Activated CD8-positive, alpha-beta T cell treated with anti-CD3 and anti-CD28 coated beads for 36 hours (primary cell): Measurements from ENCODE around the gene NAT9. TPM values are rescaled to one million over a fixed set of nuclear protein-coding genes. Genes with fewer than 3 reads are reported as not detected.

ENCODE experiments used
- ATAC-seq: fragments of 200-7000 bp; cut with Tn5 transposase; one replicate; pipeline ENCODE4 v1.10.0; 2021; ENCODE audit warnings: mild to moderate bottlenecking, moderate library complexity
- CTCF ChIA-PET: fragments of 350-600 bp; sonication (Branson Sonifier 250); formaldehyde crosslinking; loops from one replicate; lab custom pipeline; 2021; ENCODE audit warnings: antibody characterized with exemption; lab: Charles Lee
- POLR2A ChIA-PET: fragments of 350-600 bp; sonication (Branson Sonifier 250); formaldehyde crosslinking; loops from one replicate; lab custom pipeline; 2021; ENCODE audit warnings: antibody characterized with exemption; lab: Charles Lee
- DNase-seq: peaks from one replicate; pipeline ENCODE4 v3.0.0-alpha.2; 2020
- H3K27ac Mint-ChIP-seq: one replicate; pipeline ENCODE4 v1.8.0; 2021; ENCODE audit warnings: mild to moderate bottlenecking, mixed read lengths
- H3K27me3 Mint-ChIP-seq: one replicate; pipeline ENCODE4 v1.8.0; 2021; ENCODE audit warnings: mixed read lengths
- H3K36me3 Mint-ChIP-seq: one replicate; pipeline ENCODE4 v1.8.0; 2021; ENCODE audit warnings: low read depth, mixed read lengths
- H3K4me1 Mint-ChIP-seq: one replicate; pipeline ENCODE4 v1.8.0; 2021; ENCODE audit warnings: low read depth, mixed read lengths
- H3K4me3 Mint-ChIP-seq: one replicate; pipeline ENCODE4 v1.8.0; 2021; ENCODE audit warnings: mild to moderate bottlenecking, moderate library complexity, mixed read lengths
- H3K9me3 Mint-ChIP-seq: one replicate; pipeline ENCODE4 v1.8.0; 2021; ENCODE audit warnings: mixed read lengths
- CTCF ChIP-seq: fragments of 200-600 bp; IDR thresholded peaks from one replicate; pipeline ENCODE4 v1.8.0; 2022; ENCODE audit warnings: antibody characterized with exemption, mild to moderate bottlenecking
- intact Hi-C: fragments of 100-400 bp; cut with micrococcal nuclease; formaldehyde crosslinking; loops from one replicate; pipeline ENCODE4 v1.10.0; 2022
- total RNA-seq, 2 experiments: library from RNA; stranded (reverse); gene quantifications; one replicate each; pipeline ENCODE4 v1.2.3, GENCODE V29; 2021

NAT9 gene
- total RNA-seq, 2 experiments from 2014 or later = 35.5 to 42.4 TPM

- Mint-ChIP-seq H3K9me3 (no peaks in the 10 kb centered on the region), H3K36me3 (no peaks in the 10 kb centered on the region), H3K27me3 (no peaks in the 10 kb centered on the region), H3K4me1 (peaks cover 13% of the 10 kb centered on the region), H3K4me3 (no peak overlapping the region), H3K27ac (no peak overlapping the region)
- no peak for TF ChIP-seq CTCF
- no peak for DNase-seq
- ATAC-seq = no peak
- ChIA-PET POLR2A (no interaction called here), CTCF (no interaction called here)
- intact Hi-C loops = no loop called here
Observed at GRCh38 chr17:74728702-74729075, 47.5 kb downstream of the NAT9 start.

GRCh38 chr17:74728033-74728701 is 48.0 kb downstream of the NAT9 start:
- Mint-ChIP-seq H3K9me3 (no peaks in the 10 kb centered on the region), H3K27me3 (no peaks in the 10 kb centered on the region), H3K27ac (no peak overlapping the region), H3K36me3 (no peaks in the 10 kb centered on the region), H3K4me1 (peaks cover 13% of the 10 kb centered on the region), H3K4me3 (no peak overlapping the region)
- no peak for ATAC-seq
- intact Hi-C loops = no loop called here
- ChIA-PET POLR2A (no interaction called here), CTCF (no interaction called here)
- no peak for TF ChIP-seq CTCF
- DNase-seq = no peak

- Mint-ChIP-seq H3K36me3 (no peaks in the 10 kb centered on the region), H3K4me1 (peaks cover 1% of the 10 kb centered on the region), H3K4me3 (no peak overlapping the region), H3K9me3 (no peaks in the 10 kb centered on the region), H3K27me3 (no peaks in the 10 kb centered on the region), H3K27ac (no peak overlapping the region)
- DNase-seq (no peak), ATAC-seq (no peak)
- ChIA-PET CTCF (interaction anchor here (1.2 to 4.6 kb wide), 2 partner anchors 11 to 236 kb away, joined by 4 to 22 read pairs; partner anchors contain the start of gene RAB37), POLR2A (no interaction called here)
- intact Hi-C loops = no loop called here
- TF ChIP-seq CTCF = no peak
Observed at GRCh38 chr17:74725111-74725510, 51.0 kb downstream of the NAT9 start.

GRCh38 chr17:74723891-74724290 is 52.3 kb downstream of the NAT9 start:
- no peaks in the 10 kb centered on the region for H3K36me3 Mint-ChIP-seq
- H3K4me1 Mint-ChIP-seq = no peaks in the 10 kb centered on the region
- H3K27ac Mint-ChIP-seq = no peak overlapping the region
- CTCF ChIA-PET = interaction anchor here (4.6 kb wide), 1 partner anchor 13 kb away, joined by 22 read pairs; the partner anchor contains the start of gene RAB37
- POLR2A ChIA-PET = no interaction called here
- no peak for TF ChIP-seq CTCF
- no peak overlapping the region for H3K4me3 Mint-ChIP-seq
- DNase-seq (no peak), ATAC-seq (no peak)
- no peaks in the 10 kb centered on the region for H3K9me3 Mint-ChIP-seq
- intact Hi-C loops = loop anchor here (5.0 kb wide), 1 partner anchor 47 kb away; no protein-coding TSS in a partner anchor
- no peaks in the 10 kb centered on the region for H3K27me3 Mint-ChIP-seq

GRCh38 chr17:74722782-74723181 is 53.4 kb downstream of the NAT9 start:
- ATAC-seq (no peak), DNase-seq (no peak)
- ChIA-PET CTCF (interaction anchor here (1.2 to 4.6 kb wide), 2 partner anchors 14 to 66 kb away, joined by 4 to 22 read pairs; partner anchors contain the start of gene RAB37), POLR2A (interaction anchor here (1.1 kb wide), 1 partner anchor 74 kb away, joined by 3 read pairs; no protein-coding TSS in a partner anchor)
- no peak overlapping the region for H3K27ac Mint-ChIP-seq
- H3K36me3 Mint-ChIP-seq = no peaks in the 10 kb centered on the region
- H3K27me3 Mint-ChIP-seq = no peaks in the 10 kb centered on the region
- no peaks in the 10 kb centered on the region for H3K9me3 Mint-ChIP-seq
- H3K4me3 Mint-ChIP-seq = no peak overlapping the region
- intact Hi-C loops = loop anchor here (5.0 kb wide), 1 partner anchor 45 kb away; no protein-coding TSS in a partner anchor
- H3K4me1 Mint-ChIP-seq = no peaks in the 10 kb centered on the region
- TF ChIP-seq CTCF = no peak
